Measurements from ENCODE around the gene SUN1. TPM values are rescaled to one million over a fixed set of nuclear protein-coding genes. Genes with fewer than 3 reads are reported as not detected.

SUN1 gene
- total RNA-seq, 5 donors from 2014 or later (not counting 1 experiment from before 2014, with no cell fraction given) = 90.8 to 299 (median 279) TPM

- no peaks in the 10 kb centered on the region for H3K9me3 Mint-ChIP-seq
- 63% methylated on average over 8 of the region's 11 CpGs for WGBS (ENCODE audit: insufficient coverage)
- ChIA-PET POLR2A (no interaction called here), CTCF (interaction anchor here in 1 of 2 donors (1.0 kb wide), 1 partner anchor 87 kb away, joined by 3 read pairs; no protein-coding TSS in a partner anchor)
- H3K4me3 Mint-ChIP-seq = no peak overlapping the region
- DNase-seq = peak in 34 of 35 experiments; percentile 29 to 79 (median 61)
- peaks cover 0 to 3% (median 2%) of the 10 kb centered on the region in 3 donors for H3K4me1 Mint-ChIP-seq
- no peaks in the 10 kb centered on the region for H3K27me3 Mint-ChIP-seq
- peaks cover 31% of the 10 kb centered on the region for H3K36me3 Mint-ChIP-seq
- Histone ChIP-seq H3K27me3 (replicated peaks in 1 of 2; ENCODE audit: control insufficient read depth in 2 of 2, extremely low read depth in 1 of 2, insufficient read depth in 2 of 2, low read length in 1 of 2) (no peaks in the 10 kb centered on the region), H3K27ac (ENCODE audit: low read length) (no peak overlapping the region), H3K36me3 (ENCODE audit: control insufficient read depth in 2 of 2, extremely low read depth in 1 of 2, insufficient read depth in 1 of 2, low read length in 1 of 2) (peaks cover 5 to 10% of the 10 kb centered on the region in 2 donors), H3K9me3 (no peaks in the 10 kb centered on the region), H3K4me1 (ENCODE audit: control insufficient read depth in 1 of 2, extremely low read depth in 1 of 2, insufficient read depth in 2 of 2, low read length in 2 of 2) (peaks cover 0 to 5% of the 10 kb centered on the region in 2 experiments), H3K4me3 (ENCODE audit: control insufficient read depth in 1 of 2, extremely low read depth in 1 of 2, low read length in 1 of 2) (no peak overlapping the region)
- peak; percentile 81 to 91 (median 86) for ATAC-seq (replicated peaks in 1 of 4)
- H3K27ac Mint-ChIP-seq = no peak overlapping the region
Measured at GRCh38 chr7:786472-787255, 45.6 kb upstream of the SUN1 start.

- H3K4me1 ChIP-seq (ENCODE audit: control insufficient read depth in 1 of 2, extremely low read depth in 1 of 2, insufficient read depth in 2 of 2, low read length in 2 of 2) = peaks cover 0 to 5% of the 10 kb centered on the region in 2 experiments
- Mint-ChIP-seq H3K4me3 (no peak overlapping the region), H3K36me3 (peaks cover 25% of the 10 kb centered on the region), H3K27ac (no peak overlapping the region), H3K9me3 (no peaks in the 10 kb centered on the region), H3K4me1 (peaks cover 0 to 3% (median 2%) of the 10 kb centered on the region in 3 donors), H3K27me3 (no peaks in the 10 kb centered on the region)
- DNase-seq (no peak), ATAC-seq (replicated peaks in 1 of 4) (no peak)
- H3K9me3 ChIP-seq = no peaks in the 10 kb centered on the region
- H3K27ac ChIP-seq (ENCODE audit: low read length) = no peak overlapping the region
- no peaks in the 10 kb centered on the region for H3K27me3 ChIP-seq (replicated peaks in 1 of 2; ENCODE audit: control insufficient read depth in 2 of 2, extremely low read depth in 1 of 2, insufficient read depth in 2 of 2, low read length in 1 of 2)
- no peak overlapping the region for H3K4me3 ChIP-seq (ENCODE audit: control insufficient read depth in 1 of 2, extremely low read depth in 1 of 2, low read length in 1 of 2)
- POLR2A ChIA-PET = no interaction called here
- CTCF ChIA-PET = interaction anchor here in 1 of 2 donors (2.2 kb wide), 1 partner anchor 85 kb away, joined by 8 read pairs; no protein-coding TSS in a partner anchor
- H3K36me3 ChIP-seq (ENCODE audit: control insufficient read depth in 2 of 2, extremely low read depth in 1 of 2, insufficient read depth in 1 of 2, low read length in 1 of 2) = peaks cover 5 to 10% of the 10 kb centered on the region in 2 donors
- WGBS (ENCODE audit: insufficient coverage) = 96% methylated on average over 22 of the region's 27 CpGs
Measured at GRCh38 chr7:787332-788240, 44.7 kb upstream of the SUN1 start.

- no peak for DNase-seq
- Histone ChIP-seq H3K27me3 (replicated peaks in 1 of 2; ENCODE audit: control insufficient read depth in 2 of 2, extremely low read depth in 1 of 2, insufficient read depth in 2 of 2, low read length in 1 of 2) (no peaks in the 10 kb centered on the region), H3K4me3 (ENCODE audit: control insufficient read depth in 1 of 2, extremely low read depth in 1 of 2, low read length in 1 of 2) (no peak overlapping the region), H3K36me3 (ENCODE audit: control insufficient read depth in 2 of 2, extremely low read depth in 1 of 2, insufficient read depth in 1 of 2, low read length in 1 of 2) (no peaks in the 10 kb centered on the region), H3K27ac (ENCODE audit: low read length) (no peak overlapping the region), H3K9me3 (no peaks in the 10 kb centered on the region), H3K4me1 (ENCODE audit: control insufficient read depth in 1 of 2, extremely low read depth in 1 of 2, insufficient read depth in 2 of 2, low read length in 2 of 2) (peaks cover 0 to 2% of the 10 kb centered on the region in 2 experiments)
- no peak overlapping the region for H3K27ac Mint-ChIP-seq
- no peak overlapping the region for H3K4me3 Mint-ChIP-seq
- POLR2A ChIA-PET = no interaction called here
- no peak for ATAC-seq (replicated peaks in 1 of 4)
- H3K4me1 Mint-ChIP-seq = peaks cover 0 to 2% (median 0%) of the 10 kb centered on the region in 3 donors
- H3K9me3 Mint-ChIP-seq = no peaks in the 10 kb centered on the region
- H3K27me3 Mint-ChIP-seq = no peaks in the 10 kb centered on the region
- H3K36me3 Mint-ChIP-seq = peaks cover 3% of the 10 kb centered on the region
- WGBS (ENCODE audit: insufficient coverage) = 67% methylated on average over 1 of the region's 5 CpGs
- CTCF ChIA-PET = interaction anchor here in 1 of 2 donors (0.6 kb wide), 1 partner anchor 81 kb away, joined by 3 read pairs; no protein-coding TSS in a partner anchor
Measured at GRCh38 chr7:791519-791918, 40.8 kb upstream of the SUN1 start.

GRCh38 chr7:794207-794606, 38.1 kb upstream of the SUN1 start:
- Histone ChIP-seq H3K9me3 (no peaks in the 10 kb centered on the region), H3K27me3 (replicated peaks in 1 of 2; ENCODE audit: control insufficient read depth in 2 of 2, extremely low read depth in 1 of 2, insufficient read depth in 2 of 2, low read length in 1 of 2) (no peaks in the 10 kb centered on the region), H3K27ac (ENCODE audit: low read length) (no peak overlapping the region), H3K4me1 (ENCODE audit: control insufficient read depth in 1 of 2, extremely low read depth in 1 of 2, insufficient read depth in 2 of 2, low read length in 2 of 2) (no peaks in the 10 kb centered on the region), H3K4me3 (ENCODE audit: control insufficient read depth in 1 of 2, extremely low read depth in 1 of 2, low read length in 1 of 2) (no peak overlapping the region), H3K36me3 (ENCODE audit: control insufficient read depth in 2 of 2, extremely low read depth in 1 of 2, insufficient read depth in 1 of 2, low read length in 1 of 2) (no peaks in the 10 kb centered on the region)
- 100% methylated on average over 2 of the region's 5 CpGs for WGBS (ENCODE audit: insufficient coverage)
- Mint-ChIP-seq H3K36me3 (no peaks in the 10 kb centered on the region), H3K4me1 (no peaks in the 10 kb centered on the region), H3K27ac (no peak overlapping the region), H3K27me3 (no peaks in the 10 kb centered on the region), H3K4me3 (no peak overlapping the region), H3K9me3 (no peaks in the 10 kb centered on the region)
- no peak for DNase-seq
- ChIA-PET CTCF (interaction anchor here in 1 of 2 donors (0.6 kb wide), 1 partner anchor 12 kb away, joined by 4 read pairs; no protein-coding TSS in a partner anchor), POLR2A (interaction anchor here in 1 of 2 donors (0.6 kb wide), 2 partner anchors 489 to 509 kb away, joined by 4 to 5 read pairs; no protein-coding TSS in a partner anchor)
- ATAC-seq (replicated peaks in 1 of 4) = no peak

GRCh38 chr7:794671-795329, 37.5 kb upstream of the SUN1 start:
- no peaks in the 10 kb centered on the region for H3K27me3 ChIP-seq (replicated peaks in 1 of 2; ENCODE audit: control insufficient read depth in 2 of 2, extremely low read depth in 1 of 2, insufficient read depth in 2 of 2, low read length in 1 of 2)
- ChIA-PET CTCF (no interaction called here), POLR2A (no interaction called here)
- Mint-ChIP-seq H3K36me3 (no peaks in the 10 kb centered on the region), H3K27ac (no peak overlapping the region), H3K27me3 (no peaks in the 10 kb centered on the region), H3K4me1 (no peaks in the 10 kb centered on the region), H3K4me3 (no peak overlapping the region), H3K9me3 (no peaks in the 10 kb centered on the region)
- no peaks in the 10 kb centered on the region for H3K4me1 ChIP-seq (ENCODE audit: control insufficient read depth in 1 of 2, extremely low read depth in 1 of 2, insufficient read depth in 2 of 2, low read length in 2 of 2)
- 98% methylated on average over 26 of the region's 31 CpGs for WGBS (ENCODE audit: insufficient coverage)
- ATAC-seq (replicated peaks in 1 of 4) (no peak), DNase-seq (no peak)
- H3K27ac ChIP-seq (ENCODE audit: low read length) = no peak overlapping the region
- H3K9me3 ChIP-seq = no peaks in the 10 kb centered on the region
- H3K4me3 ChIP-seq (ENCODE audit: control insufficient read depth in 1 of 2, extremely low read depth in 1 of 2, low read length in 1 of 2) = no peak overlapping the region
- no peaks in the 10 kb centered on the region for H3K36me3 ChIP-seq (ENCODE audit: control insufficient read depth in 2 of 2, extremely low read depth in 1 of 2, insufficient read depth in 1 of 2, low read length in 1 of 2)

Data from T-cell (primary cell).